A673 (cell line): ENCODE data around the gene ARFRP1. TPM values are rescaled to one million over a fixed set of nuclear protein-coding genes. Genes with fewer than 3 reads are reported as not detected.

Source experiments
- BruUV-seq: library from RNA; stranded (reverse); fragments of 400-500 nt; replicated peaks from 2 replicates; lab custom pipeline; 2021; lab: Mats Ljungman, UMichigan
- CTCF ChIA-PET: fragments of 300-600 bp; sonication (Branson Sonifier 250); formaldehyde crosslinking; loops from one replicate; lab custom pipeline; 2022; ENCODE audit warnings: antibody characterized with exemption; lab: Charles Lee
- POLR2A ChIA-PET: fragments of 300-600 bp; sonication (Branson Sonifier 250); formaldehyde crosslinking; loops from one replicate; lab custom pipeline; 2022; ENCODE audit warnings: antibody characterized with exemption; ENCODE audit not compliant: low non-redundant PET; lab: Charles Lee
- DNase-seq: peaks from one replicate; pipeline ENCODE4 v3.0.0-alpha.2; 2015; ENCODE audit warnings: low spot score
- H3K27ac ChIP-seq: fragments of 200-600 bp; sonication (generic); 2 replicates; pipeline ENCODE4 v1.5.1; 2016; ENCODE audit warnings: mixed run types, low read depth, mild to moderate bottlenecking, mixed read lengths, antibody characterized with exemption, low read length; ENCODE audit not compliant: poor library complexity, severe bottlenecking
- H3K27me3 ChIP-seq: fragments of 200-600 bp; sonication (generic); replicated peaks from 2 replicates; pipeline ENCODE4 v1.6.1; 2017; ENCODE audit warnings: mixed run types, low read depth, mild to moderate bottlenecking, mixed read lengths, antibody characterized with exemption, low read length; ENCODE audit not compliant: insufficient read depth, poor library complexity
- H3K36me3 ChIP-seq: fragments of 200-600 bp; sonication (generic); 2 replicates; pipeline ENCODE4 v1.6.1; 2016; ENCODE audit warnings: mixed run types, mild to moderate bottlenecking, mixed read lengths, antibody characterized with exemption, low read length; ENCODE audit not compliant: insufficient read depth, poor library complexity, severe bottlenecking
- H3K4me1 ChIP-seq: fragments of 200-600 bp; sonication (generic); 2 replicates; pipeline ENCODE4 v1.6.1; 2017; ENCODE audit warnings: mixed run types, mild to moderate bottlenecking, mixed read lengths, antibody characterized with exemption, low read length; ENCODE audit not compliant: insufficient read depth, poor library complexity, severe bottlenecking
- H3K4me3 ChIP-seq: fragments of 200-600 bp; sonication (generic); 2 replicates; pipeline ENCODE4 v1.5.1; 2016; ENCODE audit warnings: low read depth, mixed run types, mild to moderate bottlenecking, mixed read lengths, low read length; ENCODE audit not compliant: poor library complexity, severe bottlenecking
- H3K9me3 ChIP-seq: fragments of 200-600 bp; sonication (generic); 2 replicates; pipeline ENCODE4 v1.6.1; 2016; ENCODE audit warnings: mixed run types, low read depth, mild to moderate bottlenecking, mixed read lengths, antibody characterized with exemption, low read length; ENCODE audit not compliant: poor library complexity, severe bottlenecking
- CTCF ChIP-seq: fragments of 300-800, 200-600 bp; sonication (generic); conservative IDR thresholded peaks from 2 replicates; pipeline ENCODE4 v1.5.1; 2017; ENCODE audit warnings: low read depth, mild to moderate bottlenecking, antibody characterized with exemption, low read length, moderate library complexity, mixed read lengths
- EZH2 ChIP-seq: fragments of 200-600 bp; sonication (generic); IDR thresholded peaks from 2 replicates; pipeline ENCODE4 v1.6.1; 2017; ENCODE audit warnings: borderline replicate concordance, low read depth, mild to moderate bottlenecking, mixed read lengths, antibody characterized with exemption, low read length; ENCODE audit not compliant: poor library complexity, severe bottlenecking
- intact Hi-C: fragments of 100-400 bp; cut with micrococcal nuclease; formaldehyde crosslinking; loops from one replicate; pipeline ENCODE4 v1.10.0; 2022; ENCODE audit not compliant: unreplicated experiment
- total RNA-seq: library from RNA; stranded (reverse); gene quantifications from 2 replicates; pipeline ENCODE4 v1.2.3, GENCODE V29; 2021

Gene ARFRP1
- total RNA-seq, 1 experiment from 2014 or later: 41.1 TPM

- H3K27ac ChIP-seq: peak overlapping the region; percentile 65
- no TSS peak for BruUV-seq
- no peak overlapping the region for H3K4me3 ChIP-seq
- POLR2A ChIA-PET: interaction anchor here (0.7 kb wide), 1 partner anchor 274 kb away, joined by 3 read pairs; no protein-coding TSS in a partner anchor
- intact Hi-C loops: no loop called here
- H3K4me1 ChIP-seq: peaks cover 16% of the 10 kb centered on the region
- TF ChIP-seq EZH2 (no peak), CTCF (no peak)
- DNase-seq: peak; percentile 68
- H3K9me3 ChIP-seq: no peaks in the 10 kb centered on the region
- peaks cover 10% of the 10 kb centered on the region for H3K36me3 ChIP-seq
- CTCF ChIA-PET: no interaction called here
- H3K27me3 ChIP-seq: no peaks in the 10 kb centered on the region
These were observed 8.9 kb downstream of the ARFRP1 start for GRCh38 chr20:63698739-63699465.

DNA sequence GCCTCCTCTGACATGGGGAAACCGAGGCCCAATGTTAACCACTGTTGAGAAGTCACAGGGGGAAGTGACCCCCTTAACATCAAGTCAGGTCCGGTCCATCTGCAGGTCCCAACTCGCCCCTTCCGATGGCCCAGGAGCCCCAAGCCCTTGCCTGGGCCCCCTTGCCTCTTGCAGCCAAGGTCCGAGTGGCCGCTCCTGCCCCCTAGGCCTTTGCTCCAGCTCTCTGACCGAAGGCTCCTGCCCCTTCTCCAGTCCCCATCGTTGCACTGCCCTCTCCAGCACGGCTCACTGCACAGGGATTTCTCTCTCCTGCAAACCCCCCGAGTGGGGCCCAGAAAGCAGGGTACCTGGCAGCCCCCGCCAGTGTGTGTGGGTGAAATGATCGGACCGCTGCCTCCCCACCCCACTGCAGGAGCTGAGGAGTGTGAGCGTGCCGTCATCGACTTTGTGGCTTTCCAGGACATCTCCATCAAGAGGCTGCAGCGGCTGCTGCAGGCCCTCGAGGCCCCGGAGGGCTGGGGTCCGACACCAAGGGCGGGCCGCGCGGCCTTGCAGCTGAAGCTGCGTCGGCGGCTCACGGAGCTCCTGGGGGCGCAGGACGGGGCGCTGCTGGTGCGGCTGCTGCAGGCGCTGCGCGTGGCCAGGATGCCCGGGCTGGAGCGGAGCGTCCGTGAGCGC lies 9.8 kb downstream of the ARFRP1 start:
- Histone ChIP-seq H3K27ac (no peak overlapping the region), H3K27me3 (no peaks in the 10 kb centered on the region), H3K36me3 (peaks cover 10% of the 10 kb centered on the region), H3K9me3 (no peaks in the 10 kb centered on the region), H3K4me3 (no peak overlapping the region), H3K4me1 (peaks cover 16% of the 10 kb centered on the region)
- ChIA-PET POLR2A (interaction anchor here (0.7 kb wide), 1 partner anchor 275 kb away, joined by 3 read pairs; no protein-coding TSS in a partner anchor), CTCF (no interaction called here)
- TF ChIP-seq EZH2 (no peak), CTCF (no peak)
- intact Hi-C loops: no loop called here
- no TSS peak for BruUV-seq
- no peak for DNase-seq

GRCh38 chr20:63697357-63697867 lies 10.4 kb downstream of the ARFRP1 start:
- intact Hi-C loops: no loop called here
- H3K4me3 ChIP-seq: no peak overlapping the region
- CTCF ChIA-PET: no interaction called here
- DNase-seq: no peak
- H3K27me3 ChIP-seq: no peaks in the 10 kb centered on the region
- H3K9me3 ChIP-seq: no peaks in the 10 kb centered on the region
- no TSS peak for BruUV-seq
- peaks cover 16% of the 10 kb centered on the region for H3K4me1 ChIP-seq
- H3K36me3 ChIP-seq: peaks cover 10% of the 10 kb centered on the region
- no peak for TF ChIP-seq CTCF
- TF ChIP-seq EZH2: no peak
- POLR2A ChIA-PET: no interaction called here
- no peak overlapping the region for H3K27ac ChIP-seq
